HepG2 (cell line): ENCODE data around the gene LIMD2. TPM values are rescaled to one million over a fixed set of nuclear protein-coding genes. Genes with fewer than 3 reads are reported as not detected.

Experiments
- ATAC-seq: fragments of 200-7000 bp; cut with Tn5 transposase; 3 replicates; pipeline ENCODE4 v1.9.1; 2020; ENCODE audit warnings: mild to moderate bottlenecking, moderate library complexity
- BruUV-seq: library from RNA; stranded (reverse); fragments of 400-500 nt; replicated peaks from 2 replicates; lab custom pipeline; 2021; lab: Mats Ljungman, UMichigan
- CTCF ChIA-PET: fragments of 300-600 bp; formaldehyde crosslinking; extraction: SDS; loops from one replicate; lab custom pipeline; 2021; ENCODE audit warnings: low total read pairs, inconsistent platforms, low intra/inter-chr PET ratio; lab: Yijun Ruan, JAX
- POLR2A ChIA-PET: fragments of 350-600 bp; sonication (Branson Sonifier 250); formaldehyde crosslinking; loops from one replicate; lab custom pipeline; 2020; ENCODE audit warnings: antibody characterized with exemption, inconsistent platforms; lab: Yijun Ruan, JAX
- DNase-seq: peaks from one replicate; pipeline ENCODE4 v3.0.0-alpha.2; 2015; ENCODE audit warnings: low spot score
- FAIRE-seq: peaks from 3 replicates; lab custom pipeline; 2011; peaks lifted over from hg19 to GRCh38; lab: Jason Lieb, UNC
- H2AFZ ChIP-seq: one replicate; pipeline ENCODE4 v1.6.1; 2011; ENCODE audit warnings: low read length, inconsistent platforms
- H3K27ac ChIP-seq: fragments of 300-600 bp; 3 replicates; pipeline ENCODE4 v1.8.0; 2011; ENCODE audit warnings: mixed run types, mild to moderate bottlenecking, mixed read lengths, low read length, inconsistent platforms; ENCODE audit not compliant: insufficient read depth; ENCODE audit errors: extremely low read length
- H3K27me3 ChIP-seq, 2 experiments: fragments of 200-600 bp in 1 of 2; 2 replicates in 1 of 2; 3 replicates in 1 of 2; pipeline versions ENCODE4 v1.6.0 to v1.8.0; 2011; ENCODE audit warnings: low read length in 2 of 2, mild to moderate bottlenecking in 2 of 2, moderate library complexity in 2 of 2, inconsistent platforms in 1 of 2; ENCODE audit not compliant: insufficient read depth in 2 of 2, control insufficient read depth in 1 of 2
- H3K36me3 ChIP-seq, 2 experiments: fragments of 200-600 bp in 1 of 2; replicated peaks in 1 of 2; 2 replicates in 1 of 2; 3 replicates in 1 of 2; pipeline versions ENCODE4 v1.5.1 to v1.8.0; 2011; ENCODE audit warnings: low read length in 2 of 2, inconsistent platforms in 1 of 2; ENCODE audit not compliant: insufficient read depth in 2 of 2, control insufficient read depth in 1 of 2
- H3K4me1 ChIP-seq: 2 replicates; pipeline ENCODE4 v1.5.1; 2012; ENCODE audit warnings: low read length, inconsistent platforms; ENCODE audit not compliant: insufficient read depth
- H3K4me2 ChIP-seq: 2 replicates; pipeline ENCODE4 v1.6.0; 2011; ENCODE audit warnings: low read depth, low read length, inconsistent platforms
- H3K4me3 ChIP-seq, 3 experiments: fragments of 200-600 bp in 1 of 3; sonication (generic), shearing (Covaris generic) in 1 of 3; replicated peaks in 1 of 3; 2 replicates each; pipeline ENCODE4 v1.5.1; 2011 to 2016; ENCODE audit warnings: low read length in 3 of 3, inconsistent platforms in 2 of 3, low read depth in 2 of 3, mild to moderate bottlenecking in 2 of 3, control low read depth in 1 of 3, mixed read lengths in 1 of 3; ENCODE audit not compliant: insufficient read depth in 1 of 3
- H3K79me2 ChIP-seq: one replicate; pipeline ENCODE4 v1.6.1; 2011; ENCODE audit warnings: low read length, inconsistent platforms; ENCODE audit not compliant: insufficient read depth
- H3K9ac ChIP-seq: 2 replicates; pipeline ENCODE4 v1.6.0; 2011; ENCODE audit warnings: mild to moderate bottlenecking, low read depth, low read length, inconsistent platforms; ENCODE audit not compliant: insufficient read depth
- H3K9me3 ChIP-seq: 2 replicates; pipeline ENCODE4 v1.5.1; 2012; ENCODE audit warnings: mild to moderate bottlenecking, low read length
- H4K20me1 ChIP-seq: 2 replicates; pipeline ENCODE4 v1.6.0; 2011; ENCODE audit warnings: inconsistent platforms, mild to moderate bottlenecking, low read length, moderate library complexity; ENCODE audit not compliant: insufficient read depth
- AGO2 ChIP-seq: fragments of 200-400 bp; formaldehyde crosslinking; optimal IDR thresholded peaks from 2 replicates; pipeline ENCODE3; 2017; ENCODE audit warnings: mild to moderate bottlenecking, low read depth, low read length, moderate library complexity
- CAMTA2 ChIP-seq: sonication (generic); formaldehyde crosslinking; IDR thresholded peaks from 2 replicates; pipeline ENCODE4 v1.4.0; 2020; ENCODE audit warnings: mild to moderate bottlenecking, missing genetic modification reagents, borderline replicate concordance
- KDM5B ChIP-seq: sonication (generic); formaldehyde crosslinking; IDR thresholded peaks from 2 replicates; pipeline ENCODE4 v1.4.0; 2020; ENCODE audit warnings: missing genetic modification reagents, mild to moderate bottlenecking, borderline replicate concordance
- LCORL ChIP-seq, 2 experiments: fragments of 450-650 bp in 1 of 2; sonication (generic) in 1 of 2; formaldehyde crosslinking in 1 of 2; IDR thresholded peaks; 2 replicates each; pipeline versions ENCODE4 v1.5.0 to v1.6.1; 2017 to 2020; ENCODE audit warnings: antibody characterized with exemption in 1 of 2, missing genetic modification reagents in 1 of 2
- MBD4 ChIP-seq: IDR thresholded peaks from 2 replicates; pipeline ENCODE4 v1.6.1; 2012; ENCODE audit warnings: low read length, inconsistent platforms, borderline replicate concordance
- NFIC ChIP-seq: IDR thresholded peaks from 2 replicates; pipeline ENCODE4 v1.6.1; 2012; ENCODE audit warnings: mild to moderate bottlenecking, low read length, inconsistent platforms
- SP1 ChIP-seq, 2 experiments: fragments of 450-650 bp in 1 of 2; sonication (generic) in 1 of 2; formaldehyde crosslinking in 1 of 2; IDR thresholded peaks; 2 replicates each; pipeline versions ENCODE4 v1.4.0 to v1.6.1; 2016 to 2020; ENCODE audit warnings: missing genetic modification reagents in 1 of 2
- TBX2 ChIP-seq: sonication (generic); formaldehyde crosslinking; IDR thresholded peaks from 2 replicates; pipeline ENCODE4 v1.5.0; 2020; ENCODE audit warnings: missing genetic modification reagents, mild to moderate bottlenecking, borderline replicate concordance
- WIZ ChIP-seq: sonication (generic); formaldehyde crosslinking; IDR thresholded peaks from 2 replicates; pipeline ENCODE4 v1.5.1; 2020; ENCODE audit warnings: mild to moderate bottlenecking, missing genetic modification reagents
- ZNF761 ChIP-seq: sonication (generic); formaldehyde crosslinking; conservative IDR thresholded peaks from 2 replicates; pipeline ENCODE4 v1.4.0; 2020; ENCODE audit warnings: mild to moderate bottlenecking, missing genetic modification reagents
- ZNF850 ChIP-seq: sonication (generic); formaldehyde crosslinking; conservative IDR thresholded peaks from 2 replicates; pipeline ENCODE4 v1.9.0; 2021; ENCODE audit warnings: mild to moderate bottlenecking, missing genetic modification reagents
- WGBS: methylation state at CpG from one replicate; pipeline ENCODE4 v1.1.6; 2017; ENCODE audit warnings: low lambda C conversion rate; 5-methylcytosine and 5-hydroxymethylcytosine counted together
- in situ Hi-C: cut with HindIII; loops from 2 replicates; pipeline ENCODE4 v1.10.0; 2017; ENCODE audit warnings: low pct_unique_long_range_greater_than_20kb; ENCODE audit not compliant: extremely low pct_ligation_motif_present
- intact Hi-C: fragments of 100-400 bp; cut with micrococcal nuclease; formaldehyde crosslinking; loops from one replicate; pipeline ENCODE4 v1.10.0; 2022; ENCODE audit not compliant: unreplicated experiment
- polyA plus RNA-seq, 8 experiments: library from polyadenylated mRNA; depleted of rRNA in 3 of 8; stranded (reverse) in 7 of 8; unstranded in 1 of 8; fragments of >200 nt; fragmentation: Illumina TruSeq in 4 of 8; extraction: Trizol in 4 of 8; gene quantifications; 2 replicates each; pipeline versions ENCODE4 v1.2.1 to v1.2.3, GENCODE V29; 2011 to 2016; ENCODE audit warnings: low read depth in 4 of 8, missing spikeins in 1 of 8, mixed read lengths in 1 of 8; ENCODE audit not compliant: insufficient read depth in 1 of 8
- total RNA-seq, 5 experiments: library from RNA; depleted of rRNA; stranded (reverse); fragments of >200 nt; fragmentation: Illumina TruSeq; extraction: Trizol; gene quantifications; 2 replicates each; pipeline ENCODE4 v1.2.3, GENCODE V29; 2016; ENCODE audit warnings: low read depth in 1 of 5
- TF ChIP-seq, protein P1 (sequence below): sonication (generic); formaldehyde crosslinking; IDR thresholded peaks from 2 replicates; pipeline ENCODE4 v1.5.0; 2020; ENCODE audit warnings: mild to moderate bottlenecking, missing genetic modification reagents, borderline replicate concordance
- TF ChIP-seq, protein P2 (sequence below), 2 experiments: fragments of 450-650 bp in 1 of 2; sonication (generic) in 1 of 2; formaldehyde crosslinking; IDR thresholded peaks; 2 replicates each; pipeline versions ENCODE4 v1.5.0 to v1.8.0; 2020 to 2022; ENCODE audit warnings: mild to moderate bottlenecking in 1 of 2, missing genetic modification reagents in 1 of 2
- TF ChIP-seq, protein P3 (sequence below): sonication (generic); formaldehyde crosslinking; IDR thresholded peaks from 2 replicates; pipeline ENCODE4 v1.8.0; 2022; ENCODE audit warnings: mild to moderate bottlenecking, missing genetic modification reagents, moderate library complexity

The LIMD2 gene
- total and polyA plus RNA-seq, 2 of the 13 experiments (the other 11 are each of a cell fraction or from before 2014, with no cell fraction given) = 9.0 to 20.8 TPM

GRCh38 chr17:63741408-63742173, 41.7 kb upstream of the LIMD2 start, which contains the start of gene STRADA:
Gene STRADA (minus strand): TSS chr17:63741799. CDS start chr17:63728369, 13,430 bp downstream.
- H2AFZ ChIP-seq = peak within 1 kb of the TSS; percentile 73
- in situ Hi-C loops = no loop called here
- TF ChIP-seq KDM5B (CRISPR knock-in tag) (peak; percentile 95), CAMTA2 (peak; percentile 62; the same call in 1 of the 2 replicates), TBX2 (peak; percentile 83), ZNF850 (no peak), LCORL (IDR thresholded peaks at IDR 0.05) (no peak), LCORL (CRISPR knock-in tag; IDR thresholded peaks at IDR 0.05) (peak; percentile 80), ZNF761 (CRISPR knock-in tag) (peak; percentile 86; the same call in 1 of the 2 replicates), SP1 (IDR thresholded peaks at IDR 0.05) (no peak), SP1 (CRISPR knock-in tag; IDR thresholded peaks at IDR 0.05) (peak; percentile 85), NFIC (no peak), AGO2 (peak; percentile 84), WIZ (peak; percentile 53; the same call in 1 of the 2 replicates), MBD4 (no peak)
- TF ChIP-seq, protein P1, sequence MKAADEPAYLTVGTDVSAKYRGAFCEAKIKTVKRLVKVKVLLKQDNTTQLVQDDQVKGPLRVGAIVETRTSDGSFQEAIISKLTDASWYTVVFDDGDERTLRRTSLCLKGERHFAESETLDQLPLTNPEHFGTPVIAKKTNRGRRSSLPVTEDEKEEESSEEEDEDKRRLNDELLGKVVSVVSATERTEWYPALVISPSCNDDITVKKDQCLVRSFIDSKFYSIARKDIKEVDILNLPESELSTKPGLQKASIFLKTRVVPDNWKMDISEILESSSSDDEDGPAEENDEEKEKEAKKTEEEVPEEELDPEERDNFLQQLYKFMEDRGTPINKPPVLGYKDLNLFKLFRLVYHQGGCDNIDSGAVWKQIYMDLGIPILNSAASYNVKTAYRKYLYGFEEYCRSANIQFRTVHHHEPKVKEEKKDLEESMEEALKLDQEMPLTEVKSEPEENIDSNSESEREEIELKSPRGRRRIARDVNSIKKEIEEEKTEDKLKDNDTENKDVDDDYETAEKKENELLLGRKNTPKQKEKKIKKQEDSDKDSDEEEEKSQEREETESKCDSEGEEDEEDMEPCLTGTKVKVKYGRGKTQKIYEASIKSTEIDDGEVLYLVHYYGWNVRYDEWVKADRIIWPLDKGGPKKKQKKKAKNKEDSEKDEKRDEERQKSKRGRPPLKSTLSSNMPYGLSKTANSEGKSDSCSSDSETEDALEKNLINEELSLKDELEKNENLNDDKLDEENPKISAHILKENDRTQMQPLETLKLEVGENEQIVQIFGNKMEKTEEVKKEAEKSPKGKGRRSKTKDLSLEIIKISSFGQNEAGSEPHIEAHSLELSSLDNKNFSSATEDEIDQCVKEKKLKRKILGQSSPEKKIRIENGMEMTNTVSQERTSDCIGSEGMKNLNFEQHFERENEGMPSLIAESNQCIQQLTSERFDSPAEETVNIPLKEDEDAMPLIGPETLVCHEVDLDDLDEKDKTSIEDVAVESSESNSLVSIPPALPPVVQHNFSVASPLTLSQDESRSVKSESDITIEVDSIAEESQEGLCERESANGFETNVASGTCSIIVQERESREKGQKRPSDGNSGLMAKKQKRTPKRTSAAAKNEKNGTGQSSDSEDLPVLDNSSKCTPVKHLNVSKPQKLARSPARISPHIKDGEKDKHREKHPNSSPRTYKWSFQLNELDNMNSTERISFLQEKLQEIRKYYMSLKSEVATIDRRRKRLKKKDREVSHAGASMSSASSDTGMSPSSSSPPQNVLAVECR (CRISPR knock-in tag) = peak; percentile 92
- TF ChIP-seq, protein P2, sequence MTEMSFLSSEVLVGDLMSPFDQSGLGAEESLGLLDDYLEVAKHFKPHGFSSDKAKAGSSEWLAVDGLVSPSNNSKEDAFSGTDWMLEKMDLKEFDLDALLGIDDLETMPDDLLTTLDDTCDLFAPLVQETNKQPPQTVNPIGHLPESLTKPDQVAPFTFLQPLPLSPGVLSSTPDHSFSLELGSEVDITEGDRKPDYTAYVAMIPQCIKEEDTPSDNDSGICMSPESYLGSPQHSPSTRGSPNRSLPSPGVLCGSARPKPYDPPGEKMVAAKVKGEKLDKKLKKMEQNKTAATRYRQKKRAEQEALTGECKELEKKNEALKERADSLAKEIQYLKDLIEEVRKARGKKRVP (CRISPR knock-in tag; IDR thresholded peaks at IDR 0.05) = peak in 1 of 2 experiments; percentile 43; a peak in 2 of 4 replicates
- TF ChIP-seq, protein P3, sequence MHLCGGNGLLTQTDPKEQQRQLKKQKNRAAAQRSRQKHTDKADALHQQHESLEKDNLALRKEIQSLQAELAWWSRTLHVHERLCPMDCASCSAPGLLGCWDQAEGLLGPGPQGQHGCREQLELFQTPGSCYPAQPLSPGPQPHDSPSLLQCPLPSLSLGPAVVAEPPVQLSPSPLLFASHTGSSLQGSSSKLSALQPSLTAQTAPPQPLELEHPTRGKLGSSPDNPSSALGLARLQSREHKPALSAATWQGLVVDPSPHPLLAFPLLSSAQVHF (CRISPR knock-in tag) = 0 out of 2 replicates have a peak, but pooled peaks have one; percentile 53

More at GRCh38 chr17:63741408-63742173, 41.7 kb upstream of the LIMD2 start, which contains the start of gene STRADA:
- no peaks in the 10 kb centered on the region for H4K20me1 ChIP-seq
- ChIA-PET CTCF (no interaction called here), POLR2A (interaction anchor here (0.7 to 4.8 kb wide), 8 partner anchors 9 to 120 kb away, joined by 3 to 77 read pairs (median 5); partner anchors contain the start of genes CCDC47, DDX42 and MAP3K3)
- no TSS peak for BruUV-seq
- H3K79me2 ChIP-seq = peaks cover 12% of the 10 kb centered on the region
- peak within 1 kb of the TSS; percentile 75 to 99 (median 92) for H3K4me3 ChIP-seq
- peak within 1 kb of the TSS; percentile 93 for H3K9ac ChIP-seq
- 0% methylated on average over 22 of the region's 61 CpGs for WGBS
- H3K27ac ChIP-seq = peak within 1 kb of the TSS; percentile 84
- no peaks in the 10 kb centered on the region for H3K9me3 ChIP-seq
- H3K4me2 ChIP-seq = peak within 1 kb of the TSS; percentile 97
- H3K27me3 ChIP-seq = no peaks in the 10 kb centered on the region; a peak in 1 of 5 replicates
- FAIRE-seq (peak; percentile 64), DNase-seq (peak; percentile 96), ATAC-seq (peak; percentile 96)
- H3K4me1 ChIP-seq = peaks cover 14% of the 10 kb centered on the region
- H3K36me3 ChIP-seq = peaks cover 1 to 10% of the 10 kb centered on the region in 2 experiments; a peak in 3 of 5 replicates
- intact Hi-C loops = loop anchor here (1.0 to 2.0 kb wide), 3 partner anchors 32 to 191 kb away; partner anchors contain the start of genes CCDC47, DCAF7, FTSJ3 and PSMC5
